Gastrocnemius medialis (tissue), 4 donors: ENCODE results near the gene NNAT. TPM values are rescaled to one million over a fixed set of nuclear protein-coding genes. Genes with fewer than 3 reads are reported as not detected.
"Not testable (repeated sequence)": the region's sequence is repeated elsewhere in the genome, so short reads cannot be mapped to it uniquely, and the experiment has no call there.

Source experiments
- ATAC-seq, 2 donors: fragments of 150-250 bp; one replicate each; pipeline ENCODE4 v1.9.1; 2016
- DNase-seq, 2 donors: peaks; one replicate each; pipeline ENCODE4 v3.0.0-alpha.2; 2019
- H3K27ac ChIP-seq, 4 donors: fragments of 200-600 bp; sonication (generic); 1 replicate in 1 of 4; 2 replicates in 3 of 4; pipeline ENCODE4 v1.5.1; 2016 to 2018; ENCODE audit warnings: mild to moderate bottlenecking in 2 of 4, moderate library complexity in 1 of 4
- H3K27me3 ChIP-seq, 3 donors: fragments of 200-600 bp; sonication (generic) in 2 of 3; 1 replicate in 1 of 3; 2 replicates in 2 of 3; pipeline versions ENCODE4 v1.5.1 to v1.6.0; 2016 to 2019; ENCODE audit warnings: mild to moderate bottlenecking in 1 of 3, moderate library complexity in 1 of 3
- H3K36me3 ChIP-seq, 2 donors: fragments of 200-600 bp; sonication (generic) in 1 of 2; one replicate each; pipeline ENCODE4 v1.5.1; 2017 to 2018
- H3K4me1 ChIP-seq, 2 donors: fragments of 200-600 bp; sonication (generic) in 1 of 2; one replicate each; pipeline ENCODE4 v1.5.1; 2016 to 2017; ENCODE audit warnings: mild to moderate bottlenecking in 2 of 2
- H3K4me3 ChIP-seq, 4 donors: fragments of 200-600 bp; sonication (generic) in 3 of 4; 1 replicate in 1 of 4; 2 replicates in 3 of 4; pipeline ENCODE4 v1.5.1; 2016 to 2019; ENCODE audit warnings: mild to moderate bottlenecking in 2 of 4
- H3K9me3 ChIP-seq, 3 donors: fragments of 200-600 bp; sonication (generic) in 2 of 3; 1 replicate in 1 of 3; 2 replicates in 2 of 3; pipeline ENCODE4 v1.5.1; 2016 to 2019
- CTCF ChIP-seq, 5 experiments: fragments of 450-650 bp in 3 of 5; fragments of 200-600 bp in 2 of 5; sonication (generic) in 2 of 5; IDR thresholded peaks in 4 of 5; conservative IDR thresholded peaks in 1 of 5; 1 replicate in 4 of 5; 2 replicates in 1 of 5; pipeline ENCODE4 v1.5.1; 2016 to 2019; ENCODE audit warnings: antibody characterized with exemption in 5 of 5, mild to moderate bottlenecking in 3 of 5, moderate library complexity in 3 of 5
- POLR2A ChIP-seq, 2 donors: fragments of 450-650 bp; IDR thresholded peaks; one replicate each; pipeline ENCODE4 v1.6.1; 2017; ENCODE audit warnings: antibody characterized with exemption in 2 of 2, mild to moderate bottlenecking in 2 of 2, moderate library complexity in 2 of 2
- in situ Hi-C, 4 donors: fragments of 200-750 bp; cut with MboI; loops; one replicate each; pipeline versions ENCODE4 v1.15.0 to v1.8.0; 2017; ENCODE audit warnings: low sequenced_read_pairs in 4 of 4
- intact Hi-C: fragments of 100-400 bp; cut with DNase I; formaldehyde crosslinking; loops from one replicate; pipeline ENCODE4 v1.15.1; 2023; ENCODE audit warnings: low total_unique reads
- total RNA-seq, 4 donors: library from RNA; depleted of rRNA; stranded (reverse); fragments of >200 nt; gene quantifications; one replicate each; pipeline versions ENCODE4 v1.1.0 to v1.2.3, GENCODE V29; 2016

NNAT gene
- total RNA-seq, 4 donors from 2014 or later: 1.2 to 4.4 (median 2.4) TPM; not detected in 1

- TF ChIP-seq POLR2A (IDR thresholded peaks at IDR 0.05): no peak
- TF ChIP-seq CTCF (IDR thresholded peaks at IDR 0.05 in 4 of 5, conservative IDR thresholded peaks at IDR 0.05 in 1 of 5): no peak
- DNase-seq: no peak
- no peak for ATAC-seq
- H3K4me3 ChIP-seq: no peak overlapping the region
- H3K27me3 ChIP-seq: peaks cover 0 to 5% (median 3%) of the 10 kb centered on the region in 3 donors
- in situ Hi-C loops (no loop called here), intact Hi-C loops (no loop called here)
- H3K27ac ChIP-seq: no peak overlapping the region
- H3K36me3 ChIP-seq: no peaks in the 10 kb centered on the region
- no peaks in the 10 kb centered on the region for H3K4me1 ChIP-seq
- H3K9me3 ChIP-seq: no peaks in the 10 kb centered on the region
Measured at GRCh38 chr20:37480919-37481318, 40.1 kb upstream of the NNAT start.

GRCh38 chr20:37481610-37482009, 39.4 kb upstream of the NNAT start:
- no peaks in the 10 kb centered on the region for H3K9me3 ChIP-seq
- no peak for DNase-seq
- ATAC-seq: no peak
- TF ChIP-seq CTCF (IDR thresholded peaks at IDR 0.05 in 4 of 5, conservative IDR thresholded peaks at IDR 0.05 in 1 of 5) (no peak), POLR2A (IDR thresholded peaks at IDR 0.05) (no peak)
- in situ Hi-C loops (no loop called here), intact Hi-C loops (no loop called here)
- H3K27me3 ChIP-seq: peaks cover 0 to 5% (median 3%) of the 10 kb centered on the region in 3 donors
- H3K4me3 ChIP-seq: no peak overlapping the region
- no peaks in the 10 kb centered on the region for H3K36me3 ChIP-seq
- H3K27ac ChIP-seq: no peak overlapping the region
- no peaks in the 10 kb centered on the region for H3K4me1 ChIP-seq

GRCh38 chr20:37484331-37484730, 36.7 kb upstream of the NNAT start:
- H3K9me3 ChIP-seq: no peaks in the 10 kb centered on the region
- no peaks in the 10 kb centered on the region for H3K36me3 ChIP-seq
- in situ Hi-C loops (no loop called here), intact Hi-C loops (no loop called here)
- H3K27ac ChIP-seq: no peak overlapping the region
- no peaks in the 10 kb centered on the region for H3K4me1 ChIP-seq
- TF ChIP-seq POLR2A (IDR thresholded peaks at IDR 0.05) (no peak), CTCF (IDR thresholded peaks at IDR 0.05 in 4 of 5, conservative IDR thresholded peaks at IDR 0.05 in 1 of 5) (no peak)
- no peak for ATAC-seq
- DNase-seq: no peak
- no peaks in the 10 kb centered on the region for H3K27me3 ChIP-seq
- H3K4me3 ChIP-seq: no peak overlapping the region

GRCh38 chr20:37486209-37486608, 34.8 kb upstream of the NNAT start:
- H3K9me3 ChIP-seq, H3K4me1 ChIP-seq, DNase-seq, H3K36me3 ChIP-seq, in situ Hi-C loops, H3K27me3 ChIP-seq, intact Hi-C loops, ATAC-seq, H3K4me3 ChIP-seq, H3K27ac ChIP-seq: not testable (repeated sequence)

GRCh38 chr20:37490663-37491350, 30.2 kb upstream of the NNAT start:
- Histone ChIP-seq H3K4me3 (no peak overlapping the region), H3K36me3 (peaks cover 0 to 13% of the 10 kb centered on the region in 2 donors), H3K27me3 (no peaks in the 10 kb centered on the region), H3K9me3 (no peaks in the 10 kb centered on the region), H3K4me1 (no peaks in the 10 kb centered on the region), H3K27ac (no peak overlapping the region)
- intact Hi-C loops (no loop called here), in situ Hi-C loops (no loop called here)
- DNase-seq (no peak), ATAC-seq (peak in 1 of 2 donors; percentile 9)
- TF ChIP-seq POLR2A (IDR thresholded peaks at IDR 0.05): no peak
- TF ChIP-seq CTCF (IDR thresholded peaks at IDR 0.05 in 4 of 5, conservative IDR thresholded peaks at IDR 0.05 in 1 of 5): no peak
